Measurements from ENCODE around the gene UBAC2. TPM values are rescaled to one million over a fixed set of nuclear protein-coding genes. Genes with fewer than 3 reads are reported as not detected.

Gene UBAC2
- polyA plus RNA-seq, 3 donors = 59.6 to 113 (median 96.7) TPM

DNA sequence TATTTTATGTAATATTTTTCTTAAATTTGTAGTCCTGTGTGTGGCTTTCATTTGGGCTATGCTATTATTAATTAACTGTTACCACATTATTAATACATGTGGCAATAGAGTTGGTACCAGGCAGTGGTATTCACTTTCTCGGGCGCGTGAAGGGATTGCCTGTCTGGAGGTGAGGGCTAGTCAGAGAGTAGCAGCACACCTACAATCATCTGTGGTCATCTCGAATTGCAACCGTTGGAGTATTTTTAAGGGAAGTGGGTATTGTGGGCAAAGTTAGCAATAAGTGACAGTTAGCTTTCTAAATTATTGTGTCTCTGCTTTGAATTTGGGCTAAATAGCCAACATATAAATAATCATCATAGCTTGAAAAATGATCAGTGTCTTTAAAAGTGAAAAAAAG, 77.5 kb downstream of the UBAC2 start:
- peak overlapping the region in 1 of 3 experiments; percentile 35 for H3K4me3 ChIP-seq (replicated peaks in 1 of 3; ENCODE audit: low read depth in 2 of 3, low read length in 3 of 3)
- no peak overlapping the region for H3K9ac ChIP-seq (ENCODE audit: insufficient read depth, low read length, poor library complexity, severe bottlenecking)
- no peak for TF ChIP-seq CTCF (IDR thresholded peaks at IDR 0.05)
- no peaks in the 10 kb centered on the region for H3K9me3 ChIP-seq (replicated peaks in 1 of 2; ENCODE audit: control insufficient read depth in 1 of 2, insufficient read depth in 1 of 2, low read length in 2 of 2)
- Mint-ChIP-seq H3K27ac (peak overlapping the region; percentile 83 to 100 (median 98)), H3K36me3 (peaks cover 53 to 59% of the 10 kb centered on the region in 2 donors), H3K27me3 (ENCODE audit: low read depth in 3 of 3) (peaks cover 0 to 2% (median 0%) of the 10 kb centered on the region in 3 donors), H3K9me3 (peaks cover 0 to 2% (median 0%) of the 10 kb centered on the region in 7 donors), H3K4me3 (peak overlapping the region; percentile 60 to 61), H3K4me1 (peaks cover 79% of the 10 kb centered on the region)
- DNase-seq = peak in 2 of 3 donors; percentile 57 to 61
- H3K4me2 ChIP-seq (replicated peaks; ENCODE audit: extremely low read depth, low read length, poor library complexity, severe bottlenecking) = peak overlapping the region; percentile 22
- H3K4me1 ChIP-seq (ENCODE audit: control insufficient read depth in 1 of 2, insufficient read depth in 2 of 2, low read length in 2 of 2) = peaks cover 71 to 74% of the 10 kb centered on the region in 2 donors
- 0% methylated on average over 2 of the region's 5 CpGs for WGBS (ENCODE audit: insufficient coverage)
- no peak overlapping the region for H2AFZ ChIP-seq (ENCODE audit: insufficient read depth, low read depth, low read length, poor library complexity, severe bottlenecking)
- H3K27ac ChIP-seq (ENCODE audit: low read depth in 1 of 2, low read length in 2 of 2) = peak overlapping the region; percentile 20 to 98
- H3K27me3 ChIP-seq (ENCODE audit: control insufficient read depth in 2 of 2, insufficient read depth in 2 of 2, low read length in 2 of 2) = no peaks in the 10 kb centered on the region
- no peaks in the 10 kb centered on the region for H4K20me1 ChIP-seq (ENCODE audit: insufficient read depth, low read length)
- intact Hi-C loops (cut with micrococcal nuclease) = no loop called here
- H3K36me3 ChIP-seq (replicated peaks in 1 of 2; ENCODE audit: control insufficient read depth in 1 of 2, insufficient read depth in 2 of 2, low read length in 2 of 2) = peaks cover 0 to 7% of the 10 kb centered on the region in 2 donors
- H3K79me2 ChIP-seq (ENCODE audit: insufficient read depth, low read length) = peaks cover 67% of the 10 kb centered on the region

DNA sequence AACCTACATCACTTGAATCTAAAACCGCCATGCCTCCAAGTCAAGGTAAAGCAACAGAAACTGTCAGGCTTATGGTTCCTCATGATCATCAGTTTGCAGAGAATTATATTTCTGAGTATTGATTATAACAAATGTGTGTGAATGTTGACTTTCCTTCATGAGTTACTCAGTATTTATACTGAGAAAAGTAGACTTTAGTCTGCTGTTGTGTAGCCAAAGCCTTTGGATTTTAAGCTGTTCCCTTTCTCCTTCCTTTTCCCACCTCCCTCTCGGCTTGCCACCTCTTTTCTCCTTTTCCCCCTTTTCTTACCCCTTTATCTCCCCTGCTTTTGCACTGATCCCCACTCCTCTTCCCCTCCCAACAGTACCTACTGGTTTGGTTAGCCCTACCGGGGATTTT, 78.2 kb downstream of the UBAC2 start:
- Histone ChIP-seq H3K4me3 (replicated peaks in 1 of 3; ENCODE audit: low read depth in 2 of 3, low read length in 3 of 3) (peak overlapping the region in 1 of 3 experiments; percentile 35), H3K9me3 (replicated peaks in 1 of 2; ENCODE audit: control insufficient read depth in 1 of 2, insufficient read depth in 1 of 2, low read length in 2 of 2) (no peaks in the 10 kb centered on the region), H3K27ac (ENCODE audit: low read depth in 1 of 2, low read length in 2 of 2) (peak overlapping the region in 1 of 2 donors; percentile 98), H3K4me1 (ENCODE audit: control insufficient read depth in 1 of 2, insufficient read depth in 2 of 2, low read length in 2 of 2) (peaks cover 77 to 80% of the 10 kb centered on the region in 2 donors), H3K4me2 (replicated peaks; ENCODE audit: extremely low read depth, low read length, poor library complexity, severe bottlenecking) (peak overlapping the region; percentile 22), H2AFZ (ENCODE audit: insufficient read depth, low read depth, low read length, poor library complexity, severe bottlenecking) (no peak overlapping the region), H3K79me2 (ENCODE audit: insufficient read depth, low read length) (peaks cover 66% of the 10 kb centered on the region), H3K36me3 (replicated peaks in 1 of 2; ENCODE audit: control insufficient read depth in 1 of 2, insufficient read depth in 2 of 2, low read length in 2 of 2) (peaks cover 0 to 7% of the 10 kb centered on the region in 2 donors), H3K9ac (ENCODE audit: insufficient read depth, low read length, poor library complexity, severe bottlenecking) (no peak overlapping the region), H3K27me3 (ENCODE audit: control insufficient read depth in 2 of 2, insufficient read depth in 2 of 2, low read length in 2 of 2) (no peaks in the 10 kb centered on the region), H4K20me1 (ENCODE audit: insufficient read depth, low read length) (no peaks in the 10 kb centered on the region)
- Mint-ChIP-seq H3K4me3 (peak overlapping the region in 1 of 2 donors; percentile 54), H3K36me3 (peaks cover 46 to 54% of the 10 kb centered on the region in 2 donors), H3K27me3 (ENCODE audit: low read depth in 3 of 3) (peaks cover 0 to 2% (median 0%) of the 10 kb centered on the region in 3 donors), H3K4me1 (peaks cover 84% of the 10 kb centered on the region), H3K9me3 (peaks cover 0 to 2% (median 0%) of the 10 kb centered on the region in 7 donors), H3K27ac (peak overlapping the region; percentile 98 to 100 (median 99))
- intact Hi-C loops (cut with micrococcal nuclease) = no loop called here
- DNase-seq = no peak
- 71% methylated on average over 1 of the region's 3 CpGs for WGBS (ENCODE audit: insufficient coverage)
- TF ChIP-seq CTCF (IDR thresholded peaks at IDR 0.05) = no peak

Data from CD14-positive monocyte (primary cell).